HEK293T (cell line): ENCODE data around the gene THAP6.

Experiments
- CTCF ChIA-PET: fragments of 350-600 bp; formaldehyde crosslinking; extraction: SDS; loops from one replicate; lab custom pipeline; 2021; ENCODE audit warnings: antibody characterized with exemption, inconsistent platforms; lab: Yijun Ruan, JAX
- POLR2A ChIA-PET: fragments of 350-600 bp; formaldehyde crosslinking; extraction: SDS; loops from one replicate; lab custom pipeline; 2020; ENCODE audit warnings: antibody characterized with exemption, inconsistent platforms; lab: Yijun Ruan, JAX
- DNase-seq: peaks from one replicate; pipeline ENCODE4 v3.0.0; 2012; ENCODE audit warnings: mixed read lengths; ENCODE audit errors: extremely low spot score
- ARNT ChIP-seq: fragments of 450-650 bp; IDR thresholded peaks from 2 replicates; pipeline ENCODE4 v1.6.1; 2017; ENCODE audit warnings: mild to moderate bottlenecking
- BHLHE40 ChIP-seq: fragments of 450-650 bp; IDR thresholded peaks from 2 replicates; pipeline ENCODE4 v1.6.1; 2016; ENCODE audit warnings: mild to moderate bottlenecking, moderate library complexity, borderline replicate concordance
- CTBP1 ChIP-seq: fragments of 450-650 bp; IDR thresholded peaks from 2 replicates; pipeline ENCODE4 v1.6.1; 2016; ENCODE audit warnings: borderline replicate concordance
- ELF4 ChIP-seq: fragments of 450-650 bp; IDR thresholded peaks from 2 replicates; pipeline ENCODE4 v1.6.1; 2017; ENCODE audit warnings: antibody characterized with exemption
- FOXA1 ChIP-seq: fragments of 450-650 bp; IDR thresholded peaks from 2 replicates; pipeline ENCODE4 v1.6.1; 2016; ENCODE audit warnings: mild to moderate bottlenecking
- FOXK2 ChIP-seq: fragments of 450-650 bp; IDR thresholded peaks from 2 replicates; pipeline ENCODE4 v1.6.1; 2016; ENCODE audit warnings: mild to moderate bottlenecking
- FOXM1 ChIP-seq: fragments of 450-650 bp; IDR thresholded peaks from 2 replicates; pipeline ENCODE4 v1.6.1; 2017; ENCODE audit warnings: mild to moderate bottlenecking, borderline replicate concordance
- HDGF ChIP-seq: fragments of 450-650 bp; IDR thresholded peaks from 2 replicates; pipeline ENCODE4 v1.6.1; 2017; ENCODE audit warnings: antibody characterized with exemption, borderline replicate concordance
- L3MBTL2 ChIP-seq: fragments of 450-650 bp; conservative IDR thresholded peaks from 2 replicates; pipeline ENCODE4 v1.6.1; 2016; ENCODE audit warnings: mild to moderate bottlenecking
- LEF1 ChIP-seq: fragments of 450-650 bp; IDR thresholded peaks from 2 replicates; pipeline ENCODE4 v1.6.1; 2017; ENCODE audit warnings: mild to moderate bottlenecking, borderline replicate concordance
- NFRKB ChIP-seq: fragments of 450-650 bp; IDR thresholded peaks from 2 replicates; pipeline ENCODE4 v1.6.1; 2016; ENCODE audit warnings: mild to moderate bottlenecking, moderate library complexity
- SP1 ChIP-seq: fragments of 450-650 bp; IDR thresholded peaks from 2 replicates; pipeline ENCODE4 v1.6.1; 2017
- SUZ12 ChIP-seq: fragments of 450-650 bp; IDR thresholded peaks from 2 replicates; pipeline ENCODE4 v1.6.1; 2016; ENCODE audit warnings: mild to moderate bottlenecking
- TARDBP ChIP-seq: fragments of 450-650 bp; IDR thresholded peaks from 2 replicates; pipeline ENCODE4 v1.6.1; 2016
- ZNF384 ChIP-seq: fragments of 450-650 bp; IDR thresholded peaks from 2 replicates; pipeline ENCODE4 v1.6.1; 2016
- TF ChIP-seq, protein P1 (sequence below): fragments of 450-650 bp; IDR thresholded peaks from 2 replicates; pipeline ENCODE4 v1.6.1; 2016

Gene THAP6

DNA sequence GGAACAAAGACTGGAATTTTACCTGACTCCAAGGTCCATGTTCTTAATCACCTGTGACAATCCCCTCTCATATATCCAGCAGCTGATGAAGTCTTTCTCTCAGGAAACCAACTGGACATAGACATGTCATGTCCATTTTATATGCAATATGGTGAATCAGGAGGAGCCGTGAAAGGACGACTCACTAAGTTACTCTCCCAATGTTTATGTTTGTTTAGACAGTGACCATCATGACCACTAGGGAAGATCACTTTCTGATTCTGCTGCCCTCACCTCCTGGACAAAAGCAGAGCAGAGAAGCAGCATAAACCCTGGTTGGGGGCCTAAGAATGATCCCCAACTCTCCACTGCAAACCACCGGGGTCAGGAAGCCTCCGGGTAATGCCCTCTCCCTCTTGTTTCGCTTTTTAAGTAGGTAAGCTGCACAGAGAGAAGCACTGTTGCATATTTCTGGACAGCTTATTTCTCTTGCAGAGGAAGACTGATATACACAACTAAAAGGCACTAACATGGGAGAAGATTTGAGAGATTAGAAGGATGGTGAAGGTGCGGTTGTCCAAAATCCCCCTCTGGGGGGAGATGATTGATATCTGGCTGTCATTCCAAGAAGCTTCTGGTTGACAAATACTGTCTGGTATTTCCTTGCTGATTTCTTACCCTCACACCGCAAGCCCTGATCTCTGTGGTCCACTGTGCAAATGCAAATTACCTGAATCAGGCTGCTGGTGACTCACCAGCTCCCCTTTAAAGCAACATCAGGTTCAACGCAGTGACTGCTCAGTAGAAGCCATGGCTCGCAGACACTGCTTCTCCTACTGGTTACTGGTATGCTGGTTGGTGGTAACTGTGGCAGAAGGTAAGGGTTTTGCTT, 41.3 kb downstream of the THAP6 start, which contains the start of gene ODAPH:
Gene ODAPH (plus strand): TSS at position 773 of the 871 bp plus-strand sequence. CDS start 17 bp downstream, at position 790.
- ChIA-PET POLR2A (interaction anchor here (1.2 to 2.0 kb wide), 2 partner anchors 42 to 169 kb away, joined by 3 to 8 read pairs; partner anchors contain the start of genes RCHY1, THAP6 and USO1), CTCF (interaction anchor here (0.7 to 0.8 kb wide), 3 partner anchors 12 to 547 kb away, joined by 3 read pairs; no protein-coding TSS in a partner anchor)
- TF ChIP-seq ARNT (no peak), BHLHE40 (no peak), NFRKB (no peak), SP1 (no peak), HDGF (no peak), SUZ12 (no peak), CTBP1 (no peak), FOXK2 (no peak), TARDBP (no peak), L3MBTL2 (no peak), FOXM1 (no peak), FOXA1 (no peak), LEF1 (no peak), ELF4 (no peak), ZNF384 (no peak)
- TF ChIP-seq, protein P1, sequence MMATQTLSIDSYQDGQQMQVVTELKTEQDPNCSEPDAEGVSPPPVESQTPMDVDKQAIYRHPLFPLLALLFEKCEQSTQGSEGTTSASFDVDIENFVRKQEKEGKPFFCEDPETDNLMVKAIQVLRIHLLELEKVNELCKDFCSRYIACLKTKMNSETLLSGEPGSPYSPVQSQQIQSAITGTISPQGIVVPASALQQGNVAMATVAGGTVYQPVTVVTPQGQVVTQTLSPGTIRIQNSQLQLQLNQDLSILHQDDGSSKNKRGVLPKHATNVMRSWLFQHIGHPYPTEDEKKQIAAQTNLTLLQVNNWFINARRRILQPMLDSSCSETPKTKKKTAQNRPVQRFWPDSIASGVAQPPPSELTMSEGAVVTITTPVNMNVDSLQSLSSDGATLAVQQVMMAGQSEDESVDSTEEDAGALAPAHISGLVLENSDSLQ, result no peak
- DNase-seq, result peak; percentile 16

DNA sequence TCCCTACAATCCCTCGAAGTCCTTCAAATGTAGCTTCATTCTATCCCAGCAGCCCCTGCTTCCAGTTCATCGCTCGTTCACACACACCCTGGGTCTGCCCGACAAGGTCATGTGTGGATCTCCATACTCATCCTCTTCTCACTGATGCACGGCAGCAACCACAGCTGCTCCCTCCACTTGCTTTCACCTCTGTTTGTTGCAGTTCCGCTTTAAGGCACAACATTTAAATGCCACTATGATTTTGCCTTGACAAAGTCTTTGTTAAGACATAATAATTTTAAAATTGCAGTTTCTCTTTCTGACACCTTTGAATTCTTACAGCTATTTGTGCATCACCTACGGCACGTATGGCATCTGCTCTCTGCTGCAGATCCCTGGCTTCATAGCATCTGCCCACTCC, 43.4 kb downstream of the THAP6 start:
- POLR2A ChIA-PET, result no interaction called here
- CTCF ChIA-PET, result interaction anchor here (0.5 kb wide), 1 partner anchor 640 kb away, joined by 3 read pairs; no protein-coding TSS in a partner anchor
- no peak for DNase-seq
- TF ChIP-seq FOXA1 (no peak), BHLHE40 (no peak), FOXK2 (no peak), CTBP1 (no peak), L3MBTL2 (no peak), NFRKB (no peak), SUZ12 (no peak), TARDBP (no peak), ELF4 (no peak), HDGF (no peak), SP1 (no peak)
- TF ChIP-seq, protein P1, result no peak

DNA sequence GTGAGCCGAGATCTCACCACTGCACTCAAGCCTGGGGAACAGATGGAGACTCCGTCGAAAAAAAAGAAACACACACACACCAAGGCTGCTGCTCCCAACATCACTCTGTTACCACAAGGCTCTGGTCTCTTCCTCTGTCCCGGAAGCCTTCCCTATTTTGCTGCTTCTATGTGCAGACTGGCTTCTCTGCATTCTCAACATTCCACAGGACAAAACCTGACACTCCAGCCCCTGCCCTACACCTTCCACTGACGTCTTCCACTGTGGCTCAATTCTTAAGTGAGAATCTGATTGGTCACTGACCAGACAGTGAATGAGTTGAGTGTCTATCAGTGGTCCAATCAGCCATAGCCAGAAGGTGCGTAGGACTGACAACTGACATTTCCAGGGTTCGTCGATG, 47.5 kb downstream of the THAP6 start:
- TF ChIP-seq HDGF, result no peak
- no peak for TF ChIP-seq SP1
- TF ChIP-seq NFRKB, result no peak
- TF ChIP-seq TARDBP, result no peak
- TF ChIP-seq ELF4, result no peak
- no peak for TF ChIP-seq LEF1
- no peak for TF ChIP-seq FOXM1
- TF ChIP-seq L3MBTL2, result no peak
- TF ChIP-seq ARNT, result no peak
- no peak for TF ChIP-seq FOXK2
- TF ChIP-seq FOXA1, result no peak
- no peak for TF ChIP-seq BHLHE40
- TF ChIP-seq, protein P1, result no peak
- TF ChIP-seq SUZ12, result no peak
- no peak for TF ChIP-seq ZNF384
- TF ChIP-seq CTBP1, result no peak
- CTCF ChIA-PET, result no interaction called here
- DNase-seq, result no peak
- POLR2A ChIA-PET, result no interaction called here

DNA sequence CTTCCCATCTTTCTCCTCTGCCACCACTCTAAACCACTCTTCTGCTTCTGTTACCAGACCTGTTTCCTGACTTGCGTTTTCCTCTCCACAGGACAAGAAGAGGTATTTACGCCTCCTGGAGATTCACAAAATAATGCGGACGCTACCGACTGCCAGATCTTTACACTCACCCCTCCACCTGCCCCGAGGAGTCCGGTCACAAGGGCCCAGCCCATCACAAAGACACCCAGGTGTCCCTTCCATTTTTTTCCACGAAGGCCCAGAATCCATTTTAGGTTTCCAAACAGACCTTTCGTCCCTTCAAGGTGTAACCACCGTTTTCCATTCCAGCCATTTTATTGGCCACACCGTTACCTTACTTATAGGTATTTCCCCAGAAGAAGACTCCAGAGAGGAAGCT, 49.8 kb downstream of the THAP6 start:
- no peak for TF ChIP-seq ELF4
- TF ChIP-seq HDGF, result no peak
- no peak for TF ChIP-seq SUZ12
- ChIA-PET POLR2A (interaction anchor here (1.0 kb wide), 1 partner anchor 160 kb away, joined by 3 read pairs; the partner anchor contains the start of gene USO1), CTCF (no interaction called here)
- DNase-seq, result no peak

DNA sequence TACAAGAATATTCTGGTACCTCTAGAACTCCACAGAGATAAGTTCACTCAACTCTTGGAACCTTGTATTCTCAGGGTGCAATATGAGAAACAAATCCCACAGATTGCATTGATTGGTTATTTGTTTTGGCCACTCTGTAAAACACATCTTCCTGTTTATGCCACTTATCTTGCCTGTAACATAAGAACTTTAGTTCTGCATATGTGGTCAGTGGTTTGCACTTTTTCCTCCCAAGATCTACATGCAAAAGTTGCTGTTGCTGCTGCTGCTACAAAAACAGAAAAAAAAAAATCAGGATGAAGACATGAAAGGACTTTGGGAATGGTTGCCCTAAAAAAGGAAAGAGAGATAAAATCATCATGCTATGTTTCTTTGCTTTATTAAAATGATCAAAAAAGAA, 51.2 kb downstream of the THAP6 start:
- no peak for TF ChIP-seq FOXK2
- no peak for TF ChIP-seq CTBP1
- TF ChIP-seq ARNT, result no peak
- TF ChIP-seq LEF1, result no peak
- no peak for TF ChIP-seq L3MBTL2
- no peak for TF ChIP-seq HDGF
- no peak for TF ChIP-seq FOXM1
- TF ChIP-seq NFRKB, result no peak
- no peak for TF ChIP-seq ELF4
- no peak for TF ChIP-seq BHLHE40
- TF ChIP-seq SUZ12, result no peak
- no peak for TF ChIP-seq SP1
- no peak for TF ChIP-seq ZNF384
- TF ChIP-seq, protein P1, result no peak
- no peak for TF ChIP-seq TARDBP
- DNase-seq, result no peak
- ChIA-PET POLR2A (no interaction called here), CTCF (no interaction called here)
